Fibroblast of the conjunctiva (primary cell): ENCODE data around the gene ADAMTS2.
A peak's percentile ranks its signal among the peaks of the same experiment; 100 is the strongest.
"Not testable (repeated sequence)": the region's sequence is repeated elsewhere in the genome, so short reads cannot be mapped to it uniquely, and the experiment has no call there.

Experiments
- DNase-seq: peaks from one replicate; pipeline ENCODE4 v3.0.0-alpha.2; 2010; ENCODE audit warnings: low read depth

The ADAMTS2 gene

GRCh38 chr5:179216381-179216780 is 128.9 kb downstream of the ADAMTS2 start:
- not testable (repeated sequence) for DNase-seq

GRCh38 chr5:179215576-179215975 is 129.7 kb downstream of the ADAMTS2 start:
- no peak for DNase-seq

GRCh38 chr5:179214678-179215077 is 130.6 kb downstream of the ADAMTS2 start:
- DNase-seq: no peak

GRCh38 chr5:179212870-179213269 is 132.4 kb downstream of the ADAMTS2 start:
- no peak for DNase-seq

GRCh38 chr5:179211631-179212030 is 133.6 kb downstream of the ADAMTS2 start:
- no peak for DNase-seq

- DNase-seq: no peak
Observed at GRCh38 chr5:179211068-179211467, 134.2 kb downstream of the ADAMTS2 start.

GRCh38 chr5:179210478-179210877 is 134.8 kb downstream of the ADAMTS2 start:
- no peak for DNase-seq

GRCh38 chr5:179209359-179210150 is 135.7 kb downstream of the ADAMTS2 start:
- DNase-seq: peak; percentile 36

GRCh38 chr5:179208706-179209358 is 136.4 kb downstream of the ADAMTS2 start:
- DNase-seq: no peak

GRCh38 chr5:179207920-179208705 is 137.1 kb downstream of the ADAMTS2 start:
- no peak for DNase-seq

- DNase-seq: no peak
Observed at GRCh38 chr5:179207470-179207869, 137.8 kb downstream of the ADAMTS2 start.

GRCh38 chr5:179206366-179206765 is 138.9 kb downstream of the ADAMTS2 start:
- no peak for DNase-seq

GRCh38 chr5:179205277-179205676 is 140.0 kb downstream of the ADAMTS2 start:
- no peak for DNase-seq

- DNase-seq: no peak
Observed at GRCh38 chr5:179204572-179204971, 140.7 kb downstream of the ADAMTS2 start.

GRCh38 chr5:179203248-179203647 is 142.0 kb downstream of the ADAMTS2 start:
- no peak for DNase-seq

GRCh38 chr5:179201986-179202385 is 143.3 kb downstream of the ADAMTS2 start:
- DNase-seq: no peak

GRCh38 chr5:179199246-179199645 is 146.0 kb downstream of the ADAMTS2 start:
- no peak for DNase-seq

GRCh38 chr5:179198825-179199224 is 146.4 kb downstream of the ADAMTS2 start:
- DNase-seq: no peak

- no peak for DNase-seq
Observed at GRCh38 chr5:179196405-179197079, 148.7 kb downstream of the ADAMTS2 start.

GRCh38 chr5:179195561-179196404 is 149.5 kb downstream of the ADAMTS2 start:
- peak; percentile 22 for DNase-seq

GRCh38 chr5:179194941-179195381 is 150.3 kb downstream of the ADAMTS2 start:
- no peak for DNase-seq
